H7 (cell line): Measurements from ENCODE around the gene SSNA1. TPM values are rescaled to one million over a fixed set of nuclear protein-coding genes. Genes with fewer than 3 reads are reported as not detected.

Experiments
- DNase-seq: peaks from one replicate; pipeline ENCODE4 v3.0.0; 2012
- H3K27me3 ChIP-seq: 2 replicates; pipeline ENCODE4 v1.6.0; 2011; ENCODE audit warnings: mild to moderate bottlenecking, low read length; ENCODE audit not compliant: control insufficient read depth, insufficient read depth
- H3K36me3 ChIP-seq: replicated peaks from 2 replicates; pipeline ENCODE4 v1.5.1; 2011; ENCODE audit warnings: low read length; ENCODE audit not compliant: control insufficient read depth, insufficient read depth
- H3K4me3 ChIP-seq: 2 replicates; pipeline ENCODE4 v1.5.1; 2011; ENCODE audit warnings: low read depth, mild to moderate bottlenecking, control low read depth, low read length, moderate library complexity; ENCODE audit not compliant: insufficient read depth
- total RNA-seq: library from RNA; depleted of rRNA; stranded (reverse); fragments of >200 nt; shearing (Covaris generic); gene quantifications from 2 replicates; pipeline ENCODE4 v1.2.3, GENCODE V29; 2014

Gene SSNA1
- total RNA-seq, 1 experiment from 2014 or later = 143 TPM

- DNase-seq = no peak
- Histone ChIP-seq H3K36me3 (peaks cover 5% of the 10 kb centered on the region), H3K4me3 (no peak overlapping the region), H3K27me3 (no peaks in the 10 kb centered on the region)
Observed at GRCh38 chr9:137180491-137180890, 8.0 kb upstream of the SSNA1 start.

- peaks cover 5% of the 10 kb centered on the region for H3K36me3 ChIP-seq
- no peaks in the 10 kb centered on the region for H3K27me3 ChIP-seq
- H3K4me3 ChIP-seq = no peak overlapping the region
- DNase-seq = peak; percentile 57
Observed at GRCh38 chr9:137181680-137182079, 6.8 kb upstream of the SSNA1 start.

GRCh38 chr9:137182836-137183235 lies 5.6 kb upstream of the SSNA1 start:
- Histone ChIP-seq H3K36me3 (peaks cover 9% of the 10 kb centered on the region), H3K4me3 (no peak overlapping the region), H3K27me3 (no peaks in the 10 kb centered on the region)
- DNase-seq = no peak

GRCh38 chr9:137183980-137184595 lies 4.4 kb upstream of the SSNA1 start:
- DNase-seq = no peak
- H3K27me3 ChIP-seq = no peaks in the 10 kb centered on the region
- H3K4me3 ChIP-seq = no peak overlapping the region
- peaks cover 9% of the 10 kb centered on the region for H3K36me3 ChIP-seq

- H3K36me3 ChIP-seq = peaks cover 7% of the 10 kb centered on the region
- no peaks in the 10 kb centered on the region for H3K27me3 ChIP-seq
- H3K4me3 ChIP-seq = no peak overlapping the region
- no peak for DNase-seq
Observed at GRCh38 chr9:137184881-137185660, 3.4 kb upstream of the SSNA1 start.

GRCh38 chr9:137185921-137186320 lies 2.6 kb upstream of the SSNA1 start:
- no peak overlapping the region for H3K4me3 ChIP-seq
- H3K36me3 ChIP-seq = peaks cover 6% of the 10 kb centered on the region
- no peak for DNase-seq
- H3K27me3 ChIP-seq = no peaks in the 10 kb centered on the region

GRCh38 chr9:137186385-137186784 lies 2.1 kb upstream of the SSNA1 start:
- H3K27me3 ChIP-seq = no peaks in the 10 kb centered on the region
- no peak overlapping the region for H3K4me3 ChIP-seq
- peaks cover 6% of the 10 kb centered on the region for H3K36me3 ChIP-seq
- no peak for DNase-seq

GRCh38 chr9:137187386-137187785 lies 1.1 kb upstream of the SSNA1 start:
- no peak for DNase-seq
- no peaks in the 10 kb centered on the region for H3K27me3 ChIP-seq

GRCh38 chr9:137188086-137188489 lies 388 bp upstream of the SSNA1 start:
- DNase-seq = no peak
- Histone ChIP-seq H3K4me3 (peak overlapping the region; percentile 93), H3K36me3 (peaks cover 6% of the 10 kb centered on the region), H3K27me3 (no peaks in the 10 kb centered on the region)

More at GRCh38 chr9:137187386-137187785, 1.1 kb upstream of the SSNA1 start:
- peak overlapping the region; percentile 93 for H3K4me3 ChIP-seq
- H3K36me3 ChIP-seq = peaks cover 6% of the 10 kb centered on the region

GRCh38 chr9:137189297-137190295 lies 1.1 kb downstream of the SSNA1 start:
- no peaks in the 10 kb centered on the region for H3K27me3 ChIP-seq
- peak; percentile 87 for DNase-seq
- H3K4me3 ChIP-seq = peak overlapping the region; percentile 93
- H3K36me3 ChIP-seq = peaks cover 4% of the 10 kb centered on the region

- no peak overlapping the region for H3K4me3 ChIP-seq
- no peak for DNase-seq
- H3K36me3 ChIP-seq = peaks cover 4% of the 10 kb centered on the region
- no peaks in the 10 kb centered on the region for H3K27me3 ChIP-seq
Observed at GRCh38 chr9:137190315-137190856, 1.9 kb downstream of the SSNA1 start.

GRCh38 chr9:137191245-137191644 lies 2.8 kb downstream of the SSNA1 start:
- peaks cover 4% of the 10 kb centered on the region for H3K36me3 ChIP-seq
- H3K4me3 ChIP-seq = no peak overlapping the region
- no peaks in the 10 kb centered on the region for H3K27me3 ChIP-seq
- no peak for DNase-seq

GRCh38 chr9:137191691-137192447 lies 3.4 kb downstream of the SSNA1 start:
- DNase-seq = no peak
- Histone ChIP-seq H3K27me3 (no peaks in the 10 kb centered on the region), H3K36me3 (peaks cover 4% of the 10 kb centered on the region)

GRCh38 chr9:137192448-137192780 lies 3.9 kb downstream of the SSNA1 start:
- Histone ChIP-seq H3K36me3 (no peaks in the 10 kb centered on the region; the same call in 1 of the 2 replicates), H3K27me3 (no peaks in the 10 kb centered on the region), H3K4me3 (no peak overlapping the region)
- DNase-seq = no peak

More at GRCh38 chr9:137191691-137192447, 3.4 kb downstream of the SSNA1 start:
- no peak overlapping the region for H3K4me3 ChIP-seq
